A673 (cell line): ENCODE data around the gene ZNF778. TPM values are rescaled to one million over a fixed set of nuclear protein-coding genes. Genes with fewer than 3 reads are reported as not detected.

Experiments
- BruUV-seq: library from RNA; stranded (reverse); fragments of 400-500 nt; replicated peaks from 2 replicates; lab custom pipeline; 2021; lab: Mats Ljungman, UMichigan
- CTCF ChIA-PET: fragments of 300-600 bp; sonication (Branson Sonifier 250); formaldehyde crosslinking; loops from one replicate; lab custom pipeline; 2022; ENCODE audit warnings: antibody characterized with exemption; lab: Charles Lee
- POLR2A ChIA-PET: fragments of 300-600 bp; sonication (Branson Sonifier 250); formaldehyde crosslinking; loops from one replicate; lab custom pipeline; 2022; ENCODE audit warnings: antibody characterized with exemption; ENCODE audit not compliant: low non-redundant PET; lab: Charles Lee
- DNase-seq: peaks from one replicate; pipeline ENCODE4 v3.0.0-alpha.2; 2015; ENCODE audit warnings: low spot score
- H3K27ac ChIP-seq: fragments of 200-600 bp; sonication (generic); 2 replicates; pipeline ENCODE4 v1.5.1; 2016; ENCODE audit warnings: mixed run types, low read depth, mild to moderate bottlenecking, mixed read lengths, antibody characterized with exemption, low read length; ENCODE audit not compliant: poor library complexity, severe bottlenecking
- H3K27me3 ChIP-seq: fragments of 200-600 bp; sonication (generic); replicated peaks from 2 replicates; pipeline ENCODE4 v1.6.1; 2017; ENCODE audit warnings: mixed run types, low read depth, mild to moderate bottlenecking, mixed read lengths, antibody characterized with exemption, low read length; ENCODE audit not compliant: insufficient read depth, poor library complexity
- H3K36me3 ChIP-seq: fragments of 200-600 bp; sonication (generic); 2 replicates; pipeline ENCODE4 v1.6.1; 2016; ENCODE audit warnings: mixed run types, mild to moderate bottlenecking, mixed read lengths, antibody characterized with exemption, low read length; ENCODE audit not compliant: insufficient read depth, poor library complexity, severe bottlenecking
- H3K4me1 ChIP-seq: fragments of 200-600 bp; sonication (generic); 2 replicates; pipeline ENCODE4 v1.6.1; 2017; ENCODE audit warnings: mixed run types, mild to moderate bottlenecking, mixed read lengths, antibody characterized with exemption, low read length; ENCODE audit not compliant: insufficient read depth, poor library complexity, severe bottlenecking
- H3K4me3 ChIP-seq: fragments of 200-600 bp; sonication (generic); 2 replicates; pipeline ENCODE4 v1.5.1; 2016; ENCODE audit warnings: low read depth, mixed run types, mild to moderate bottlenecking, mixed read lengths, low read length; ENCODE audit not compliant: poor library complexity, severe bottlenecking
- H3K9me3 ChIP-seq: fragments of 200-600 bp; sonication (generic); 2 replicates; pipeline ENCODE4 v1.6.1; 2016; ENCODE audit warnings: mixed run types, low read depth, mild to moderate bottlenecking, mixed read lengths, antibody characterized with exemption, low read length; ENCODE audit not compliant: poor library complexity, severe bottlenecking
- EZH2 ChIP-seq: fragments of 200-600 bp; sonication (generic); IDR thresholded peaks from 2 replicates; pipeline ENCODE4 v1.6.1; 2017; ENCODE audit warnings: borderline replicate concordance, low read depth, mild to moderate bottlenecking, mixed read lengths, antibody characterized with exemption, low read length; ENCODE audit not compliant: poor library complexity, severe bottlenecking
- intact Hi-C: fragments of 100-400 bp; cut with micrococcal nuclease; formaldehyde crosslinking; loops from one replicate; pipeline ENCODE4 v1.10.0; 2022; ENCODE audit not compliant: unreplicated experiment
- total RNA-seq: library from RNA; stranded (reverse); gene quantifications from 2 replicates; pipeline ENCODE4 v1.2.3, GENCODE V29; 2021
- TF ChIP-seq, protein P1 (sequence below): fragments of 300-800, 200-600 bp; sonication (generic); conservative IDR thresholded peaks from 2 replicates; pipeline ENCODE4 v1.5.1; 2017; ENCODE audit warnings: low read depth, mild to moderate bottlenecking, antibody characterized with exemption, low read length, moderate library complexity, mixed read lengths

The ZNF778 gene
- total RNA-seq, 1 experiment from 2014 or later: 14.0 TPM

DNA sequence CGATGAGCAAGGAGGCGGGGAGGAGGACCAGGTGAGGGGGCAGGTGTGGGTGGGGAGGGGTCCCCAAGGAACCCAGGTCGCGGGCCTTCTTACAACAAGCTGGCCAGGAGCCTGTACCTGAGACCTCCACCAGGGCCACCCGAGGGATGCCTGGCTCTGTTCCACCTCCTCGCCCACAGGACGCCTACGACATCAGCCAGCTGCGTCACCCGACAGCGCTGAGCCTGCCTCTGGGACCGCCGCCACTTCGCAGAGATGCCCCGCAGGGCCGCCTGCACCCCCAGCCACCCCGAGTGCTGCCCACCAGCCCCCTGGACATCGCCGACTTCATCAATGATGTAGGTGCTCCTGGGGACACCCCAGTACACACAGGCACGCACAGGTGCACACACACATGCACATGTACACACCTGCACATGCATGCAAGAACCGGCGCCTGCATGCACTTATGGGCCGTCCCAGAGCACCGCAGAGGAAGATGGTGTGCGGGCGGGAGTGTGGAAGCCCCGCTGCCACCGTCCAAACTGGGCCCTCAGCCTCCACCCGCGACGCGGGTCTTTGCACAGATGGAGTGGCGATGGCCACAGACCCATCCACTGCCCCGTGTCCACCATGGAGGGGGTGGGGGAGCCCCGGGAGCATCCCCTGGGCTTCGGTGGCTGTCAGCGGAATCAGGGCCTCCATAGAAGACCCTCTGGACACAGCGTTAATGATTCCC lies 23.8 kb upstream of the ZNF778 start:
- CTCF ChIA-PET: no interaction called here
- TF ChIP-seq EZH2: no peak
- TF ChIP-seq, protein P1, sequence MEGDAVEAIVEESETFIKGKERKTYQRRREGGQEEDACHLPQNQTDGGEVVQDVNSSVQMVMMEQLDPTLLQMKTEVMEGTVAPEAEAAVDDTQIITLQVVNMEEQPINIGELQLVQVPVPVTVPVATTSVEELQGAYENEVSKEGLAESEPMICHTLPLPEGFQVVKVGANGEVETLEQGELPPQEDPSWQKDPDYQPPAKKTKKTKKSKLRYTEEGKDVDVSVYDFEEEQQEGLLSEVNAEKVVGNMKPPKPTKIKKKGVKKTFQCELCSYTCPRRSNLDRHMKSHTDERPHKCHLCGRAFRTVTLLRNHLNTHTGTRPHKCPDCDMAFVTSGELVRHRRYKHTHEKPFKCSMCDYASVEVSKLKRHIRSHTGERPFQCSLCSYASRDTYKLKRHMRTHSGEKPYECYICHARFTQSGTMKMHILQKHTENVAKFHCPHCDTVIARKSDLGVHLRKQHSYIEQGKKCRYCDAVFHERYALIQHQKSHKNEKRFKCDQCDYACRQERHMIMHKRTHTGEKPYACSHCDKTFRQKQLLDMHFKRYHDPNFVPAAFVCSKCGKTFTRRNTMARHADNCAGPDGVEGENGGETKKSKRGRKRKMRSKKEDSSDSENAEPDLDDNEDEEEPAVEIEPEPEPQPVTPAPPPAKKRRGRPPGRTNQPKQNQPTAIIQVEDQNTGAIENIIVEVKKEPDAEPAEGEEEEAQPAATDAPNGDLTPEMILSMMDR: no peak
- POLR2A ChIA-PET: no interaction called here
- no peaks in the 10 kb centered on the region for H3K9me3 ChIP-seq
- no peaks in the 10 kb centered on the region for H3K36me3 ChIP-seq
- BruUV-seq: no TSS peak
- H3K4me3 ChIP-seq: no peak overlapping the region
- peak; percentile 36 for DNase-seq
- no peak overlapping the region for H3K27ac ChIP-seq
- H3K4me1 ChIP-seq: peaks cover 7% of the 10 kb centered on the region
- intact Hi-C loops: loop anchor here (5.0 kb wide), 1 partner anchor 294 kb away; no protein-coding TSS in a partner anchor
- H3K27me3 ChIP-seq: no peaks in the 10 kb centered on the region

DNA sequence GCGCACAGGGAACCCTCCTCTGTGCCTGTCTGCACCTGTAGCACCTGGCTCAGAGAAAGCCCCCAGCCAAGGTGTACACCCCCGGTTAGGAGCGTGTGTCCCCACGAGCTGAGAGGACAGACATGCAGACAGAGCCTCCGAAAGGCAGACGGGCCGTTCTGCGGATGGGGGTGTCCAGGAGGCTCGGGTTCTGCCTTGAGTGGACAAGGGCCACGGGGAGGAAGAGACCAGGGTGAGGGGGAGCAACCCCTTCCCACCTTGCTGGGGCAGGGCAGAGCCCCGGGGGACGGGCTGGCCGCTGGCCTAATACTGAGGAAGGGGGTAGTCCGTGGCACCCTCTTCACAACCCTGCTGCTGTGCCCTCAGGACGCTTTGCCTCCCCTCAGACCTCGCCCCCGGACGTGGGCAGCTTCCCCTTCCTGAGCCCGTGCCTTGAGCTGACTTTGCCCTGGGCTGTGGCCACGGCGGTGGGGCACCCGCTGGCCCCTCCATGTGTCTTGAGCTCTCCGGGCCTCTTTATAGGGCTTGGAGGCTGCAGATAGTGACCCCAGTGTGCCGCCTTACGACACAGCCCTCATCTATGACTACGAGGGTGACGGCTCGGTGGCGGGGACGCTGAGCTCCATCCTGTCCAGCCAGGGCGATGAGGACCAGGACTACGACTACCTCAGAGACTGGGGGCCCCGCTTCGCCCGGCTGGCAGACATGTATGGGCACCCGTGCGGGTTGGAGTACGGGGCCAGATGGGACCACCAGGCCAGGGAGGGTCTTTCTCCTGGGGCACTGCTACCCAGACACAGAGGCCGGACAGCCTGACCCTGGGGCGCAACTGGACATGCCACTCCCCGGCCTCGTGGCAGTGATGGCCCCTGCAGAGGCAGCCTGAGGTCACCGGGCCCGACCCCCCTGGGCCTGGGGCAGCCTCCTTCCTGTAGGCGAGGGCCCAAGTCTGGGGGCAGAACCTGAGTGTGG lies 22.9 kb upstream of the ZNF778 start:
- Histone ChIP-seq H3K9me3 (no peaks in the 10 kb centered on the region), H3K27ac (no peak overlapping the region), H3K36me3 (no peaks in the 10 kb centered on the region), H3K27me3 (no peaks in the 10 kb centered on the region), H3K4me1 (peaks cover 7% of the 10 kb centered on the region), H3K4me3 (no peak overlapping the region)
- no TSS peak for BruUV-seq
- no peak for DNase-seq
- intact Hi-C loops: loop anchor here (5.0 kb wide), 1 partner anchor 293 kb away; no protein-coding TSS in a partner anchor
- ChIA-PET CTCF (no interaction called here), POLR2A (no interaction called here)
- TF ChIP-seq, protein P1: no peak
- TF ChIP-seq EZH2: no peak

- Histone ChIP-seq H3K4me3 (no peak overlapping the region), H3K27ac (no peak overlapping the region), H3K27me3 (peaks cover 8% of the 10 kb centered on the region), H3K4me1 (peaks cover 11% of the 10 kb centered on the region), H3K9me3 (no peaks in the 10 kb centered on the region), H3K36me3 (no peaks in the 10 kb centered on the region)
- ChIA-PET POLR2A (no interaction called here), CTCF (no interaction called here)
- TF ChIP-seq, protein P1: no peak
- TF ChIP-seq EZH2: no peak
- DNase-seq: no peak
- BruUV-seq: no TSS peak
- intact Hi-C loops: no loop called here
Measured at GRCh38 chr16:89195521-89196171, 21.9 kb upstream of the ZNF778 start.
